GM19240 (cell line): ENCODE data around the gene PTPRF.

Experiments
- DNase-seq: peaks from one replicate; pipeline ENCODE4 v3.0.0; 2011; ENCODE audit warnings: low spot score; ENCODE audit not compliant: insufficient read length

PTPRF gene

GRCh38 chr1:43577655-43578542 is 47.2 kb downstream of the PTPRF start:
- no peak for DNase-seq

GRCh38 chr1:43580039-43580438 is 49.4 kb downstream of the PTPRF start:
- DNase-seq: no peak

GRCh38 chr1:43582162-43582566 is 51.5 kb downstream of the PTPRF start:
- DNase-seq: peak; percentile 51

- DNase-seq: no peak
These were observed 52.4 kb downstream of the PTPRF start for GRCh38 chr1:43583058-43583457.

- no peak for DNase-seq
These were observed 53.5 kb downstream of the PTPRF start for GRCh38 chr1:43584204-43584603.

- no peak for DNase-seq
These were observed 54.9 kb downstream of the PTPRF start for GRCh38 chr1:43585557-43585956.

- no peak for DNase-seq
These were observed 55.6 kb downstream of the PTPRF start for GRCh38 chr1:43586136-43586731.

GRCh38 chr1:43587001-43587400 is 56.3 kb downstream of the PTPRF start:
- DNase-seq: no peak

- no peak for DNase-seq
These were observed 56.9 kb downstream of the PTPRF start for GRCh38 chr1:43587594-43587993.

- DNase-seq: no peak
These were observed 57.9 kb downstream of the PTPRF start for GRCh38 chr1:43588592-43588991.

- no peak for DNase-seq
These were observed 59.8 kb downstream of the PTPRF start for GRCh38 chr1:43590388-43590925.

- DNase-seq: no peak
These were observed 60.5 kb downstream of the PTPRF start for GRCh38 chr1:43591181-43591580.

GRCh38 chr1:43592051-43592665 is 61.5 kb downstream of the PTPRF start:
- no peak for DNase-seq

GRCh38 chr1:43592974-43593683 is 62.4 kb downstream of the PTPRF start:
- no peak for DNase-seq

GRCh38 chr1:43596579-43596978 is 65.9 kb downstream of the PTPRF start:
- DNase-seq: no peak

- no peak for DNase-seq
These were observed 66.3 kb downstream of the PTPRF start for GRCh38 chr1:43597028-43597427.

- DNase-seq: no peak
These were observed 67.0 kb downstream of the PTPRF start for GRCh38 chr1:43597721-43598120.

- DNase-seq: no peak
These were observed 67.9 kb downstream of the PTPRF start for GRCh38 chr1:43598622-43599021.

- DNase-seq: no peak
These were observed 69.6 kb downstream of the PTPRF start for GRCh38 chr1:43600033-43601020.

GRCh38 chr1:43602990-43603389 is 72.3 kb downstream of the PTPRF start:
- DNase-seq: no peak
